ENCODE results near the gene KLHL14. TPM values are rescaled to one million over a fixed set of nuclear protein-coding genes. Genes with fewer than 3 reads are reported as not detected.

KLHL14 gene
- total RNA-seq, 1 experiment from 2014 or later = not detected

DNA sequence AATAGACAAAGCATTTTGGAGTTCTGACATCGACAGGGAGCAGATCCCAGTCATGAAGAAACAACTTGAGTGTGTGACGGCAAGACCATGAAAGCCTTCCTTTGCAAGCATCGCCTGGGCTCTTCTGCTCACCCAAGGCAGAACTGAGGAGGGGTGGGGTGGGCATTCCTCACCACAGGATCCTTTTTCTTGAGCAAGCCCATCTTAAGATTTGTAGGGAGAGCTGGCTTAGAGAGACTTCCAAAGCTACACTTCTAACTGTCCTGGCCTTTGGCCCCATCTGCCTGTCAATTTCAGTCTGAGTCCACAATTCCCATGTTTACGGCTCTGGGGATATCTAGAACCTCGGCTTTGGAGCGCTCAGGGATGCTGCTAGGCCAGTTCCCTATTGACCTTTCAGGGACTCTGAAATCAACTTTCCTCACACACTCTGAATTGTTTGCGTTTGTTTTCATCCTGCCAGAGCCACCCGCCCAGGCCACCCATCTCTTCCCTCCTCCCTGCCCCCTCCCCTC, 3.7 kb downstream of the KLHL14 start:
- Histone ChIP-seq H2AFZ (ENCODE audit: low read depth, low read length, poor library complexity, severe bottlenecking) (no peak overlapping the region), H3K9me2 (ENCODE audit: insufficient read depth) (no peaks in the 10 kb centered on the region), H3K9ac (ENCODE audit: low read length) (no peak overlapping the region), H3K79me2 (ENCODE audit: insufficient read depth, low read length) (no peaks in the 10 kb centered on the region), H4K20me1 (ENCODE audit: insufficient read depth) (no peaks in the 10 kb centered on the region), H3K27ac (ENCODE audit: low read depth, low read length) (no peak overlapping the region), H3K4me1 (ENCODE audit: control insufficient read depth in 1 of 2, insufficient read depth in 2 of 2, low read length in 2 of 2) (no peaks in the 10 kb centered on the region), H3K27me3 (ENCODE audit: insufficient read depth, low read length) (no peaks in the 10 kb centered on the region), H3K4me3 (replicated peaks in 1 of 2; ENCODE audit: low read depth in 1 of 2, low read length in 2 of 2) (no peak overlapping the region), H3K9me3 (ENCODE audit: control insufficient read depth in 1 of 2, insufficient read depth in 1 of 2, low read depth in 1 of 2, low read length in 2 of 2) (no peaks in the 10 kb centered on the region), H3K36me3 (ENCODE audit: control insufficient read depth in 1 of 2, insufficient read depth in 2 of 2, low read length in 2 of 2) (no peaks in the 10 kb centered on the region), H3K4me2 (ENCODE audit: low read length) (no peak overlapping the region)
- ChIA-PET CTCF (no interaction called here), POLR2A (no interaction called here), RAD21 (ENCODE audit: low non-redundant PET in 1 of 2, low total read pairs in 2 of 2, uncharacterized antibody in 2 of 2, unreplicated experiment in 2 of 2) (interaction anchor here in 1 of 2 experiments (0.5 kb wide), 1 partner anchor 54 kb away, joined by 3 read pairs; no protein-coding TSS in a partner anchor)
- intact Hi-C loops (cut with micrococcal nuclease) = no loop called here
- DNase-seq (ENCODE audit: low read depth, low spot score) (no peak), ATAC-seq (no peak)
- TF ChIP-seq ZFX (IDR thresholded peaks at IDR 0.05) (no peak), SP1 (IDR thresholded peaks at IDR 0.05; ENCODE audit: low read depth) (no peak), EGR1 (IDR thresholded peaks at IDR 0.05; ENCODE audit: low read depth) (no peak), RAD21 (IDR thresholded peaks at IDR 0.05; ENCODE audit: low read depth) (no peak), YY1 (IDR thresholded peaks at IDR 0.05; ENCODE audit: extremely low read depth, insufficient replicate concordance, low read depth, low read length) (no peak)
- TF ChIP-seq, protein P1, sequence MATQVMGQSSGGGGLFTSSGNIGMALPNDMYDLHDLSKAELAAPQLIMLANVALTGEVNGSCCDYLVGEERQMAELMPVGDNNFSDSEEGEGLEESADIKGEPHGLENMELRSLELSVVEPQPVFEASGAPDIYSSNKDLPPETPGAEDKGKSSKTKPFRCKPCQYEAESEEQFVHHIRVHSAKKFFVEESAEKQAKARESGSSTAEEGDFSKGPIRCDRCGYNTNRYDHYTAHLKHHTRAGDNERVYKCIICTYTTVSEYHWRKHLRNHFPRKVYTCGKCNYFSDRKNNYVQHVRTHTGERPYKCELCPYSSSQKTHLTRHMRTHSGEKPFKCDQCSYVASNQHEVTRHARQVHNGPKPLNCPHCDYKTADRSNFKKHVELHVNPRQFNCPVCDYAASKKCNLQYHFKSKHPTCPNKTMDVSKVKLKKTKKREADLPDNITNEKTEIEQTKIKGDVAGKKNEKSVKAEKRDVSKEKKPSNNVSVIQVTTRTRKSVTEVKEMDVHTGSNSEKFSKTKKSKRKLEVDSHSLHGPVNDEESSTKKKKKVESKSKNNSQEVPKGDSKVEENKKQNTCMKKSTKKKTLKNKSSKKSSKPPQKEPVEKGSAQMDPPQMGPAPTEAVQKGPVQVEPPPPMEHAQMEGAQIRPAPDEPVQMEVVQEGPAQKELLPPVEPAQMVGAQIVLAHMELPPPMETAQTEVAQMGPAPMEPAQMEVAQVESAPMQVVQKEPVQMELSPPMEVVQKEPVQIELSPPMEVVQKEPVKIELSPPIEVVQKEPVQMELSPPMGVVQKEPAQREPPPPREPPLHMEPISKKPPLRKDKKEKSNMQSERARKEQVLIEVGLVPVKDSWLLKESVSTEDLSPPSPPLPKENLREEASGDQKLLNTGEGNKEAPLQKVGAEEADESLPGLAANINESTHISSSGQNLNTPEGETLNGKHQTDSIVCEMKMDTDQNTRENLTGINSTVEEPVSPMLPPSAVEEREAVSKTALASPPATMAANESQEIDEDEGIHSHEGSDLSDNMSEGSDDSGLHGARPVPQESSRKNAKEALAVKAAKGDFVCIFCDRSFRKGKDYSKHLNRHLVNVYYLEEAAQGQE (IDR thresholded peaks at IDR 0.05; ENCODE audit: low read depth) = no peak
- BruUV-seq (replicated peaks) = no TSS peak

DNA sequence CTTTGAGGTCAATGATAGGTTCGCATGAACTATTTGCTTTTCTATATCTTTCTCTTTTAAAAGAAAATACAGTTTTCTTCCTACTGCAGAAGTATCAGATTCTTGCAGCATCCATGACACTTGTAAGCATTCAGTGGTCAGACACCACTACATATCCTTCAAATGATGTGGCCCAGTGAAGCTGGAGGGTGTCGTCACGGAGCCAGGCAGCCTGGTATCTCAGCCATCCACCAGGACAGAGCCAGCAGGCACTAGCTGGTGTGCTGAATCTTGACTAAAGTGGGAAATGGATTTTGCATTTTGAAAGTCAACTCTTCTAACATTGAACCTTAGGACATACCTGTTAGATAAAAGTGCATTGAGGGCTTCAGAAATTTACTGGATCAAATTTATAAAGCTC, 5.4 kb downstream of the KLHL14 start:
- ChIA-PET CTCF (no interaction called here), POLR2A (no interaction called here), RAD21 (ENCODE audit: low non-redundant PET in 1 of 2, low total read pairs in 2 of 2, uncharacterized antibody in 2 of 2, unreplicated experiment in 2 of 2) (no interaction called here)
- Histone ChIP-seq H3K4me3 (replicated peaks in 1 of 2; ENCODE audit: low read depth in 1 of 2, low read length in 2 of 2) (no peak overlapping the region), H3K9ac (ENCODE audit: low read length) (no peak overlapping the region), H3K79me2 (ENCODE audit: insufficient read depth, low read length) (no peaks in the 10 kb centered on the region), H3K36me3 (ENCODE audit: control insufficient read depth in 1 of 2, insufficient read depth in 2 of 2, low read length in 2 of 2) (no peaks in the 10 kb centered on the region), H3K27me3 (ENCODE audit: insufficient read depth, low read length) (no peaks in the 10 kb centered on the region), H3K4me1 (ENCODE audit: control insufficient read depth in 1 of 2, insufficient read depth in 2 of 2, low read length in 2 of 2) (no peaks in the 10 kb centered on the region), H2AFZ (ENCODE audit: low read depth, low read length, poor library complexity, severe bottlenecking) (no peak overlapping the region), H4K20me1 (ENCODE audit: insufficient read depth) (no peaks in the 10 kb centered on the region), H3K4me2 (ENCODE audit: low read length) (no peak overlapping the region), H3K9me3 (ENCODE audit: control insufficient read depth in 1 of 2, insufficient read depth in 1 of 2, low read depth in 1 of 2, low read length in 2 of 2) (no peaks in the 10 kb centered on the region), H3K9me2 (ENCODE audit: insufficient read depth) (no peaks in the 10 kb centered on the region), H3K27ac (ENCODE audit: low read depth, low read length) (no peak overlapping the region)
- intact Hi-C loops (cut with micrococcal nuclease) = no loop called here
- BruUV-seq (replicated peaks) = no TSS peak
- DNase-seq (ENCODE audit: low read depth, low spot score) (no peak), ATAC-seq (no peak)
- no peak for TF ChIP-seq EGR1 (IDR thresholded peaks at IDR 0.05; ENCODE audit: low read depth)
- TF ChIP-seq ZFX (IDR thresholded peaks at IDR 0.05) = no peak
- no peak for TF ChIP-seq CBX3 (IDR thresholded peaks at IDR 0.05; ENCODE audit: low read depth)
- TF ChIP-seq EZH2 (IDR thresholded peaks at IDR 0.05) = no peak
- TF ChIP-seq EZH2phosphoT487 (IDR thresholded peaks at IDR 0.05; ENCODE audit: borderline replicate concordance) = no peak
- no peak for TF ChIP-seq ELF1 (IDR thresholded peaks at IDR 0.05; ENCODE audit: borderline replicate concordance, low read depth)
- TF ChIP-seq TCF7L2 (IDR thresholded peaks at IDR 0.05; ENCODE audit: borderline replicate concordance, extremely low read depth, insufficient read depth, insufficient read length) = no peak
- no peak for TF ChIP-seq SIN3A (IDR thresholded peaks at IDR 0.05; ENCODE audit: low read depth)
- TF ChIP-seq FOSL1 (IDR thresholded peaks at IDR 0.05; ENCODE audit: low read depth) = no peak
